Measurements from ENCODE around the gene STK17B.

Gene STK17B

DNA sequence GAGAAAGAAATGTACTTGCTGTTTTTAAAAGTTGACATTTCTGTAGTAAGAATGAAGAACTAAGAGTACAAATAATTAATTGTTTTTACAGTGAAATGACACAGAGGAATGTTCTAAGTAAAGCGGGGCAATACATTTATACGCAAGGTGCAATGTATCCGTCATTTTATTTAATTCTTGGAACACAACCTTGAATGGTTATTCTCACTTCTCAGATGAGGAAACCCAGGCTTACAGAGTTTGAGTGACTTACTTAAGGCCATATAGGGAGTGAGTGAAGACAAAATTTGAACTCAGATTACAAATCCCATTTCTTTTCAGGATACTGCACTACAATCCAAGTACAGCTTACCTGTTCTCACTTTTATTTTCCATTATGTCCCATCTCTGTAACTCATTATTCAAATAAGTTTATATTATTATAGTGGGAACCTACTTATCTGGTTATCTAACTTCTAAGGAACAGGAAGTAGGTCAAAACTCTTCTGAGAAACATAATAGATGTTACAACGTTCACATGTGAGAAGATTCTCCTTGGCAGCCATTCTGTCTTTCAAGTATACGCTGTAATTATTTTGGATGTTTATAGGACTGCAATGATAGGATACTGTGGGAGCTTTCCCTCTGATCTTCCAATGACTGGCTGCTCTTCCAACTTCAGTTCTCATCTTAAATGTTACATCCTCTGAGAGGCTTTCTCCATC is 12.3 kb upstream of the STK17B start:
- no peak for FAIRE-seq

DNA sequence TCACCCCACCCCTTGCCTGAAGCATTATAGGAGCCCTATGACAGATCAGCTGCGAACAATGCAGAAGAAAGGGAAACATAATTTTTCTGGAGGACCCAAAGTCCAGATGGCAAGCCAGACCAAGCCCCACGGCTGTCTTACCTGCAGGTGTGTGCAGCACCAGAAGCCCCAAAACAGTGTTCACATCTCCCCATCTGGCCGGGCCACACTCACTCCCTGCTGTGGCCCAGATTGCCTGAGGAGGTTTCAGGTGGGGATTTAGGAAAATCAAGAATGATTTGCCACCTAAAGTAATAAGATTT is 11.7 kb upstream of the STK17B start:
- FAIRE-seq = no peak

DNA sequence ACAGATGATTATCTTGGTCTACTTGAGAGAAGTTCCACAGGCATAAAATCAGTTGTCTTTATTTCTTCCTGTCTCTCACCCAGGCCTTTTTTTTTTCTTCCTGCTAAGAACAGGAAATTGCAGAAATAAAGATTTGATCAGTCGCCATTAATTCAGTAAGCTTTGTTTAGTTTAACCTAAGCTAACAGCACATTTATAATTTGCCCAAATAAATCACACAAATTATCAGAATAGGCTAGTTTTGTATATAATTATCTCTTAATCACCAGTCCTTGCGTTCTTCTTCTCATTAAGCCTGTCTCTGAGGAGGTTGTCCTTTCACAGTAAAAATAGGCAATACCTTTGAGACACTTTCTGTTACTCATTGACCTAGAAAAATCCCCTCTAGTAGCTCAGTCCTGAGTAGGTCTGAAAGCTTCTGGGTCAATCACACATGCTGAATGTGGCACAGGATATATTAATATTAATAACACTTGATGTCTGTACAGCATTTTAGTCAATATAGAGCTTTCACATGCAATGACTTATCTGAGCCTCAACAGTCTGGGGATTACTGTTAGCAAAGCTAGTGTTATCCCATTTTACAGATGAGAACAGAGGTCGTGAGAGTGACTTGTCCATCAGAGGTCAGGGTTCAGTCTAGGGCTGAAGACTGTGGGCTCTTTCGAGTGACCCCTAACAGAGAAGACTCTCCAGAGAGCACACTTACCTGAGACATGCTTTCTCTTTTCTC is 11.2 kb upstream of the STK17B start:
- FAIRE-seq = no peak

DNA sequence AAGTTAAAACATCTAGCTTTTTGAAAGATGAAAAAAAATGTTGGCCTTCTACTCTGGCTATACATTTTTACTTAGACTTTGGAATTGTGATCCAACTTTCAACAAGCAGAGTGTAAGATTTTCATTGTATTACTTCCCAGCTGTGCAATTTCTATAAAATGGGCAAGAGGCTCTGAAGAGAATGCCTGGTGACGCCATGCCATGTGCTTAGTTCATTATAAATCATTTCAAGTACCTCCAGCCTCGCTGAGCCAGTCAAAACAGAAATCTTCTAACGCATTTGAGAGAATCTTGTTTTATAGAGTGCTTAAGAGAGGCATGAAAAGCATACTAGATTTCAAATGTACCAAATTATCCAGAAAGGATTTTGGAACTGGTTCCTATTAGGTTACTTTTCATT is 10.1 kb upstream of the STK17B start:
- FAIRE-seq = no peak

DNA sequence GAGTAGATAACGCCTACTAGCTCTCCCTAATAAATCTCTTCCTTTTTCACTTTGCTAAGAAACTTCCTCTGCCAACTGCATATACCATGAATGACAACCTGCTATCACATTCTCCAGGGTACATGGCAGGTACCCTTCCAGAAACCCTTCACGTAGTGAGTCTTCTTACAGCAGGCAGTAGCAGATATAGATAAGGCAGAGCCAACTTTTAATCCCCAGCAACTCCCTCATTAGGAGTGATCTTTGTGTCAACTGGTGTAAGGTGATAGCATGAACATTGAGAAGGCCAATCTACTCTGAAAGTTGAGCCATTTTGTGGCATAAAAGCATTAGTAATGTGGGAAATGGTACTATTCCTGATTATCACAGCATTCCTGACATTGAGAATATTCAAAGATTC is 5.7 kb upstream of the STK17B start:
- no peak for FAIRE-seq

DNA sequence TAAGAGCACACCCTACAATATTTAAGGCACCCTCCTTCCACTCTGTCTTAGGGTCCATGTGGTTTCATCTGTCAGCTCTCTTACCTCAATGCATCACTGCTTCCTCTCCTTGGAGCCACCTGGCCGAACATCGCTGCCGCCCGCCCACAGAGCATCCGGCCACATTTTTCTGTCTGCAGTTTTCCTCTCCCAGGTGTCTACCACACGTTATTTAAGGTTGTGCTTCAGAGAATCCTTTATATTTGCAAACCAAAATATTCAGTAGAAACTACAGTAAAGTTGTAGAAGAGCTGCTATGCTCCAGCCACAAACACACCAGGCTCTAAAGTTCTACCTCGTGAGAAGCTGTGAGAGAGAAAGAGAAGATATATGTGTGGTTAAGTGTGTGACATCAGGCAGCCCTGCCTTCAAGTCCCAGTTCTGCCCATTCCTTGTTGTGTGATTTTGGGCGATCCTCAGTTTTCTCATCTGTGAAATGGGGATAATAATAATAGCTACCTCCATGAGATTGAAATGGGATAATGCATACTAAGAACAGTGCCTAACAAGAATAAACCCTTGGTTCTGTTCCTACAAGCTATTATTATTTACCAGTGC is 4.9 kb upstream of the STK17B start:
- no peak for FAIRE-seq

DNA sequence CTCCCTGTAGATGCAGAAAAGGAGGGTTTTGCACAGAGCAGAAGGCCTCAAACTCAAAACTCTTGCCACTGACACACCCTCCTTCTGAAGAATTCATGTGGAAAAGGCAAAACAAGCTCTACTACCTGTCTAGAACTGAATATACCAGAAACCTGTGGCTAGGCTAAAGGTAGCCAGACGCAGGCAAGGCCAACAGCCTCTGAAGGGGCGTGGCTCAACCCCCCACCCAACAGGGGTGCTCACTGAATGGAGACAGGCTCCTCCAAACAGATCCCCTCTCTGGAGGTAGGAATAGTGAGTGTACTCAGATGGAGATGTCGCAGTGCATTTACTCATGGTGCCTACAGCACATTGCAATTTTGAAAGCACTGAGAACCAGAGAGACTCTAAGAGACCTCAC is 3.0 kb upstream of the STK17B start:
- FAIRE-seq = no peak

DNA sequence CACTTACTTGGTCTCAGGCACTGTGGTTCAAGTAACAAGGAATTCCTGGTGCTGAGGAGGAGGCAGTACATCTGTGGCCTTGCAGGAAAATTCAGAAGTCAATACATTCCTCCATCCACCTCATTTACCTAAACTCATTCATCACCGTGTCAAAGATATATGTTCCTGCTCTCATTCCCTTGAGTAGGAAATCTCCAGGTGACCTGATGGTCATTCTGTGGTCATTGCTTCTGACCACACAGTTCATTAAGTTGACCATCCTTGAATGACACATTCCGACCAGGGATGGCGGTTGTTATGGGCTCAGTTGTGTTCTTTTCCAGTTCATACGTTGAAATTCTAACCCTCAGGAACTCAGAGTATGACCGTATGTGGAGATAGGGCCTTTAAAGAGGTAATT is 2.1 kb upstream of the STK17B start:
- no peak for FAIRE-seq

DNA sequence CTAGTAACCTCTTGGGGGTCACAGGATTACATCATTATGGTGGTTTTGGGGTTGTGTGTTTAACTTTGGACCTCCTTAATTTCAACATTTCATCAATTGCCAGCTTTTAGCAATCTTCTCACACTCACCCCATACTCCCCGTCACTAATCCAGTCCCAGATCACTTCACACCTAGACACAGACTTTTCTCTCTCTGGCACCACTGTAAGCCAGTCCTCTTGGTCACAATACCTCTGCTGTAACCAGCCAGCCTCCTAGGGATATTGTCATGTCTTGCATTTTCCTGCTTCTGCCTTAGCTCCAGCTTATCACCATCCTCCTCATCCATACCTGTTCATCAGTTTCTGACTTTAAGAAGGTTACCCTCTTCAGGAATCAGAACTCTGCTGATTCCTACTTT is 1.6 kb upstream of the STK17B start:
- no peak for FAIRE-seq

DNA sequence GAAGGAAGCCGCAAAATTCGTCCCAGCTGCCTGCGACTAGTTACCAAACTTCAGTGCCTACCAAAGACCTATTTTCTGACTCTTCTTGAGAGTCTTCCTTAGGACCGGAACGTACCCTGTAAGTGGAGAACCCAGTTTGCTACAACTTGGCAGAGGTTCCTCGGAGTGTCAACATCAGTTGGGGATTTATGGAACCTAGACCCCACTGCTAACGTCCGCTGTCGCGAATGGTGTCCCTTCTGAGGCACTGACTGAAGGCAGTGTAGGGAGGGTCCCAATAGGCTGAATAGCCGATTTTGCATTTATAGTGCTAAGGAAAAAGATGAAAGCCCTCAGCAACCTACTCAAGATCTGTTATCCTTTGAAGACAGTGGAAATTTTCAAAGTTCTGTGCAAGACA is 568 bp upstream of the STK17B start:
- no peak for FAIRE-seq

DNA sequence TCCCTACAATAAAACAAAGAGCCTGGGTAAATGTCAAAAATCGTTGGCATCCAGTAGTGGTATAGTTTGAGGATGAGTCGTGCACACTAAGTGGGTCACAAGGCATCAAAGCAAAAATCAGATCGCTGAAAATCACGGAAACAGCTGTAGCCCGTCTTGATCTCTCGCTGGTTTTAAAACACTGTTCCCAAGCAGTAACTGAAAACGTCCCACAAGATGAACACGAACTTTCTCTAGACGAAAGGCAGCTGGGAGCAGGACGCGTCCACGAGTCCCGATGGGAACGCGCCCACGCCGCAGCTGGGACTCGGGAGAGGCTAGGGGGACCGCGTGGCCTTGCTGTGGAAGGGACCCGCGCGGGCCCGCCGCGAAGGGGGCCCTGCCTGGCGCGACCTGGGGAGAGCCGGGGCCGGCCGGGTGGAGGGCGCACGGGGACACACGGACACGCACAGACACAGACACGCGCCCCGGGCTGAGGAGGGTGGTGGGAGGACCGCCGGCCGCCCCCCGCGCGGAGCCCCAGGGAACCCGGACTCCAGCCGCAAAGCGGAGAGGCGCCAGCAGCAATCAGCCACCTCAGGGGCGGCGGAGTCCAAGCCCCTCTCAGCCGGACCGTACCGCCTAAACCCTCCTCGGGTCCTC is 651 bp downstream of the STK17B start:
- no peak for FAIRE-seq

DNA sequence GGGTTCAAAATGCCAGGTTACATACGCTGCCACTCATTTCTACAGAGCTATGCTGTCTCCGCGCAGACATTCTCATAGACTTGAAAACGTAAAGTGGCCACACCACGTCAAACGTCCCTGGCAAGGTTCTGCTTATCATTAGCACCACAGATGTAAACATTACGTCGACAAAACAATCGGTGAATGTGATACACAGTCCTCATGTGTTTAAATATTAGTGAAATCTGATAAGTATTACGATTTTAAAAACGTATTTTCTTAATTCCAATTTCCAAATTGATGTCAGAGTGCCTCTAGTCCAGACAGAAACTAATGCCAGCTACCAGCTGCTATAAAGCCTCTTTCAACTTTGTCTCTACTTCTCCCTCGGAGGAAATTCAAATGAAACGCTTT is 1.2 kb downstream of the STK17B start:
- FAIRE-seq = no peak

DNA sequence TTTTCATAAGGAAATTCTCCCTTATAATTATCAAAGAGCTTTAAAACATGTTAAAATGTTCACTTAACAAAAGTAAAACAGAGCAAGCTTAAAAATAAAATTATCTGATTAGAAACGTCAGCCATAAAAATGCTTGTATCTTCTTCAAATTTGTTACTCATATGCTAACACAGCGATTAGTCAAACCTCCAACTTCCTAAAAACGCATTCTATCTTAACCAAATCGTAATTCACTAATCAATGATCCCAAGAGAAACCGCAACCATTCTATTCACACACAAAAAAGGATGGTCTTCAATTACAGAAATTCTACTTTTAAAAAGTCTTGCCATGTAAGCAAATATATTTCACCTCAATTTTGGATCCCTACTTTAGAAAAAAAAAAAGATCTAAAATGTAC is 1.9 kb downstream of the STK17B start:
- FAIRE-seq = no peak

DNA sequence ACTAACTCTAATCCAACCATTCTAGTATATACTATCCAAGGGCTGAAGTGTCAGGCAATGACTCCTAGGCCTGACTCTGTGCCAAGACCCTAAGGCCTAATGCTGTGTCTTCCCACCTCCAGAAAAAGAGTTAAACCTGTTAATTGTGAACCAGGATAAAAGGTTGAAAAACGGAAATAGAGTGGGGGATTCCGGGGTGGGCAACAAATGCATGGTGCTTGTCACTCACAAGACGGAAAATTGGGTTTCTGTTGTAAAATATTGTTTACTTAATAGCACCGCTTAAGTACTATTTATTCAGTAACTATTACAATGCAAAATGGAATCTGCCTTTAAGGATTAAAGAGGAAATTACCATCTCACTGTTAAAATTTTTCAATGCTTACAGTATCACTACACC is 3.2 kb downstream of the STK17B start:
- FAIRE-seq = no peak

DNA sequence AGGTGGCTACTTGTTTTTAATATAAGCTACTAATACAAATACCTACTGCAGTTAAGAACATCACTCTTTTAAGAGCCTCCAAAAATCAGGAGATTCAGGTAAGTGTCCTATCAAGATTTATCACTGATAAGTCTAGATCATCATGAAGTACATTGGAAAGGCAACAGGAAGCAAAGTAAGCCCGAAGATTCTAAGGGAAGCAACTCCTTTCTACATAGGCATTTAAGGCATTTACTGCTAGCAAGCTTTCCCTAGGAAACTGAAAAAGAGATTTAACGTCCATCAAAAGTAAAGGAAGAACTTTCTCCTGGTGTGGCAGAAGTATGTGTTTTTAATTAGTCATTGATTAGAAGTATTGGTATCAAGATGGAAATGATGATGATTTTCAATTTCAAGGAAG is 3.7 kb downstream of the STK17B start:
- FAIRE-seq = no peak

DNA sequence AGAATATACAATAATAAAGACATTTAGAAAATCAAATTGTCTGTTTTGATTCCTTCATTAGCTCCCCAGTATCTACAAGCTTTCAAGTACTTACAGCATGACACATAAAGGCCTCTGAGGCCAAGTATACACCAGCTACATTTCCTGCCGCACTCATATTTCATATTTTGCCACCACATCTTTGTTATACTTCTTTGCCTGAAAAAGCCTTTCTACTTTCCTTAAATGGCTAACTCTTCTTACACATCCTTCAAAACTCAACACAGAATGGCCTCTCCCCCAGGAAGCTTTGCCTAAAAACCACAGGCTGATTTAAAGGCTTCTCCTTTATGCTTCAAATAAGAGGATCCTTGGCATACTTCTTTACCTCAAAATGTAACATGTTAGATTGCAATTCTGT is 4.5 kb downstream of the STK17B start:
- FAIRE-seq = no peak

DNA sequence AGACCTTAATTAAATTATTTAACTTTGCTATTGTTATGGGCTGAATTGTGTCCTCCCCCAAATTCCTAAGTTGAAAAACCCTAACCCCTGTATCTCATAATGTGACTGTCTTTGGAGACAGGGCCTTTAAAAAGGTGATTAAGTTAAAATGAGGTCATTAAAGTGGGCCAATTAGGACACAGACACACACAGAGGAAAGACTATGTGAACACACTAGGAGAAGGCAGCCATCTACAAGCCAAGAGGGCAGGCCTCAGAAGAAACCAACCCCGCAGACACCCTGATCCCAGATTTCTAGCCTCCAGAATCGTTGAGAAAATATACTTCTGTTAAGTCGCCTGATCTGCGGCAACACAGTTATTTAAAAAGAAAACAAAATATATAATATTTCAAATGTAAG is 6.4 kb downstream of the STK17B start:
- FAIRE-seq = no peak

DNA sequence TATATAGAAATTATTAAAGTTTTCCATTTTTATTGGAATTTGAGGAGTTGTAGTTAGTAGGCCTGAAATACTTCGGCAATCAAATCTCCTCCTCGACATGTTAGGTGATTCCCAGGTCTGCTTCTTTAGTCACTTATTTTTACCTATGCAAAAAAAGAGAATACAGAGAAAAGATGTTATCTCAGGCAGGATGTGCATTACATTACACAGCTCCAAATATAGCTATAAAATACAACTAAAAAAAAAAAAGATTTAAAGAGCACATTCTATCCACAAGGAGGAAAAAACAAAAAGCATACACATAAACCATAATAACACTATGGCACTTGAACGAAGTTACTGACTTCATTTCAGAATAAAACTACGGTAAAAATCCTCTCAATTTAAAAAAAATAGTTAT is 8.1 kb downstream of the STK17B start:
- FAIRE-seq = no peak

DNA sequence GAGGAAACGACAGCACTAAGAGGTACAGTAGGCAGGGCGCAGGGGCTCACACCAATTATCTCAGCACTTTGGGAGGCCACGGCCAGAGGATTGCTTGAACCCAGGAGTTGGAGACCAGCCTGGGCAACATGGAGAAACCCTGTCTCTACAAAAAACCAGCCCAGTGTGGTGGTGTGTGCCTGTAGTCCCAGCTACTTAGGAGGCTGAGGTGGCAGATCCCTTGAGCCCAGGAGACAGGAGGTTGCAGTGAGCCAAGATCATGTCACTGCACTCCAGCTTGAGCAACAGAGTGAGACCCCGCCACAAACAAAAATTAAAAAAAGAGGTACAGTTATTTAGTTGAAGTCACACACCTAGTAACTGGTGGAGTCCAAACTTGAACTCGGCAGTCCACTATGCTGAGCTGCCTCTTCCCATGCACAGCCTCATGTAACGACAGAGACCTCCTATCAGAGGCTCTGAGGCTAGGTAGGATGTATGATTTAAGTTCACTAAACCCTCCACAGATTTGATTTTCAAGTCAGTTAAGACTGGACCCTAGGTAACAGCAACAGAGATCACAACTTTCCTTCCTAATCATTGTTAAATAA is 8.7 kb downstream of the STK17B start:
- FAIRE-seq = no peak

DNA sequence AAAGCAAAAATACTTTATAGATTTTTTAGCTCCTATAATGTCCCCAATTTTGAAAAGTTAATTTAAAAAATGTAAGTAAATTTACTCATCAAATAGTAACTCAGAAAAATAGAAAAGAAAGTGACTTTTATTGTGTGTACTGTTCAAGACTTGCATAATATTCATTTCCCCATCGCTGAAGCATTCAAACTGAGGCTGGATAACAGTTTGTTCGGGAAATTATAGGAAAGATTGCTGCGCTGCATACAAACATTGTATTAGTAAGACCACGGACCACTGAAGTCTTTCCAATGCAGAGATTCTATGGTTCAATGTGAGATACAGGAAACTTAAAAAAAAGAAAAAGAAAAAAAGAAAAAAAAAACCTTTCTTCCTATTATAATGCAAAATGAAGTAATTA is 10.4 kb downstream of the STK17B start:
- FAIRE-seq = no peak

DNA sequence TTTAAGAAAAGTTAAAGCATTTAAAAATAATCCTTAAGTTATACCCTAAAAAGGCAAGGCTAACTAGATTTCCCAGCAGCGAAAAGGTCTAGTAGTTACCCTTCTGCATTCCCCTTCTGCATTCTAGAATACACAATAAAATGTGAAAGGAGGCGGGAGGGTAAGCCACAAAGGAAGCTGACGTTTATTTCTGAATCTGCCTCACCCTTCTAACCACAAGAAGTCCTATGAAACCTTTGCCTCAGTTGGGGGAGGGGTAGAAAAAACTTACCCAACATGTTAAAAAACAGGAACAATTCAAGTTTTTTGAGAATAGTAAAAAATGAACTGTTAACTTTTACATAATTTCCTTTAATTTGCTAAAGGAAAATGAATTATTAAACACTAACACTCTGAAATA is 11.3 kb downstream of the STK17B start:
- no peak for FAIRE-seq

DNA sequence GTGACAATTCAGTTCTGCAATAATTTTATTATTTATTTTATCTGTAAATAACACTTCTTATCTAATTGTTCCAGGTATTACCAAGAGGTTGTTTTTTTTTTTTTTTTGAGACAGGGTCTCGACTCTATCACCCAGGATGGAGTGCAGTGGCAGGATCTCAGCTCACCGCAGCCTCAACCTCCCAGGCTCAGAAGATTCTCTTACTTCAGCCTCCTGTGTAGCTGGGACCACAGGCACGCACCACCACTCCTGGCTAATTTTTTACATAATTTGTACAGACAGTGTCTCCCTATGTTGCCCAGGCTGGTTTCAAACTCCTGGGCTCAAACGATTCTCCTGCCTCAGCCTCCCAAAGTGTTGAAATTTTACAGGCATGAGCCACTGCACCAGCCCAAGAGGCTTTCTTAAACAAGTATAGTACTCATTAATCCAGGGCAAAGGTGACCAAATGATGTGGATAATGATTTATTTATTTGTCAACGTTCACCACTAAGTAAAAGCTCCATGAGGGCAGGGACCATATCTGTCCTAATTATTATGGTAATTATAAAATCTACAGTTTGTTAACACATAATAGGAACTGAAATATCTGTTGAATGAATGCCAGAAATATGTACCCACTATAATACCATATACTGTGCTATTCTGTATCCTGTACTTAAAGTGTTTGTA is 12.0 kb downstream of the STK17B start:
- no peak for FAIRE-seq

DNA sequence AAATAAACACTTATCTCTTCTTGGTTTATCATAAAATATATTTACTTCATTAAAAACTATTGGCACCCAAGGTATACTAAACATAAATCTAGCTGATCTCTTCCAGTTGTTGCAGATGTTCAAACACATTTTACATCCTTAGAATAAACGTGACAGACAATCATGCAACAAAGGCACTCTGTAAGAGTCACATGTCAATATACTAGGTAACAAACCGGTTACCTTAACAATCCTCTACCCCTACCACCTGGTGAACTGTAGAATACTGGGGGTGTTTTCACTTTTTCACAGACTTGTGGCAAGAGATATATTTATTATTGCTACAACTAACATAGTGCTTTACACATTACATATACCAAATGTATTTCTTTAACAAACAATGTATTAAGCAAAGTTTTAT is 15.8 kb downstream of the STK17B start:
- FAIRE-seq = no peak

All from G401.6 (cell line).